Measurements from ENCODE around the gene IRF5. TPM values are rescaled to one million over a fixed set of nuclear protein-coding genes. Genes with fewer than 3 reads are reported as not detected.

The IRF5 gene
- total RNA-seq, 1 donor: under 0.01 TPM

DNA sequence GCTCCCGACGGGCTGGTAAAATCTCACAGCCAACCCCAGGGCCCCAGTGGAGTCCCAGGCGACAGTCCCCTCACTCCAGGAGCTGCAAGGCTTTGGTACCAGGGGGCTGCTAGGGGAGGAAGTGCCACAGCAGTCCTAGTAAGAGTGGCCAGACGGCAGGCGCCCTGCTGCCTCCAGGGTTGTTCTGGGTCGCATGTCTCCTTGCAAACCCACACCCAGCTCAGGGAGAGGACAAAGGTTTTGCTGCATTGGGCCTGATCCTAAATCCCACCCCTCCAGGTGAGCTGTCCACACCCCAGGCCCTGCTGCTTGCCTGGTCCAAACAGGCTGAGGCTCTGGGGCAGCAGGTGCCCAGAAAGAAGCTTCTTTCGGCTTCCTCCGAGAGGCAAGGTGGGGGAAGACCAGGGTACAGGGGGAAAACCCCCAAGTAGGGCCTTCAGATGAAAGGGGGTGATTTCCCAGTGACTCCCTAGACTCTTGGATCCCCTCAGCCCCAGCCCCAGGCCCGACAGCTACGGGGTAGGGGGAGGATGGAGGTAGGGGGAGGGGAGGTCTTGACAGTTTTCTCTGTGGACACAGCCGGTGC lies 23.1 kb upstream of the IRF5 start:
- Histone ChIP-seq H3K79me2 (ENCODE audit: insufficient read depth, low read length) (no peaks in the 10 kb centered on the region), H3K9me3 (ENCODE audit: low read depth, low read length) (no peaks in the 10 kb centered on the region), H3K4me2 (ENCODE audit: insufficient read depth, low read length) (no peak overlapping the region), H3K27ac (ENCODE audit: low read depth, low read length) (no peak overlapping the region), H3K4me3 (ENCODE audit: insufficient read depth, low read length) (no peak overlapping the region), H3K4me1 (ENCODE audit: insufficient read depth, low read length) (no peaks in the 10 kb centered on the region), H4K20me1 (ENCODE audit: insufficient read depth, low read length) (no peaks in the 10 kb centered on the region), H3K27me3 (ENCODE audit: insufficient read depth, low read length) (peaks cover 74% of the 10 kb centered on the region), H2AFZ (ENCODE audit: low read length) (no peak overlapping the region), H3K36me3 (ENCODE audit: insufficient read depth, low read length) (no peaks in the 10 kb centered on the region)
- TF ChIP-seq, protein P1, sequence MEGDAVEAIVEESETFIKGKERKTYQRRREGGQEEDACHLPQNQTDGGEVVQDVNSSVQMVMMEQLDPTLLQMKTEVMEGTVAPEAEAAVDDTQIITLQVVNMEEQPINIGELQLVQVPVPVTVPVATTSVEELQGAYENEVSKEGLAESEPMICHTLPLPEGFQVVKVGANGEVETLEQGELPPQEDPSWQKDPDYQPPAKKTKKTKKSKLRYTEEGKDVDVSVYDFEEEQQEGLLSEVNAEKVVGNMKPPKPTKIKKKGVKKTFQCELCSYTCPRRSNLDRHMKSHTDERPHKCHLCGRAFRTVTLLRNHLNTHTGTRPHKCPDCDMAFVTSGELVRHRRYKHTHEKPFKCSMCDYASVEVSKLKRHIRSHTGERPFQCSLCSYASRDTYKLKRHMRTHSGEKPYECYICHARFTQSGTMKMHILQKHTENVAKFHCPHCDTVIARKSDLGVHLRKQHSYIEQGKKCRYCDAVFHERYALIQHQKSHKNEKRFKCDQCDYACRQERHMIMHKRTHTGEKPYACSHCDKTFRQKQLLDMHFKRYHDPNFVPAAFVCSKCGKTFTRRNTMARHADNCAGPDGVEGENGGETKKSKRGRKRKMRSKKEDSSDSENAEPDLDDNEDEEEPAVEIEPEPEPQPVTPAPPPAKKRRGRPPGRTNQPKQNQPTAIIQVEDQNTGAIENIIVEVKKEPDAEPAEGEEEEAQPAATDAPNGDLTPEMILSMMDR (IDR thresholded peaks at IDR 0.05; ENCODE audit: extremely low read depth, low read depth, low read length): no peak
- peak; percentile 75 for DNase-seq (ENCODE audit: insufficient read length, low spot score, missing footprints)

DNA sequence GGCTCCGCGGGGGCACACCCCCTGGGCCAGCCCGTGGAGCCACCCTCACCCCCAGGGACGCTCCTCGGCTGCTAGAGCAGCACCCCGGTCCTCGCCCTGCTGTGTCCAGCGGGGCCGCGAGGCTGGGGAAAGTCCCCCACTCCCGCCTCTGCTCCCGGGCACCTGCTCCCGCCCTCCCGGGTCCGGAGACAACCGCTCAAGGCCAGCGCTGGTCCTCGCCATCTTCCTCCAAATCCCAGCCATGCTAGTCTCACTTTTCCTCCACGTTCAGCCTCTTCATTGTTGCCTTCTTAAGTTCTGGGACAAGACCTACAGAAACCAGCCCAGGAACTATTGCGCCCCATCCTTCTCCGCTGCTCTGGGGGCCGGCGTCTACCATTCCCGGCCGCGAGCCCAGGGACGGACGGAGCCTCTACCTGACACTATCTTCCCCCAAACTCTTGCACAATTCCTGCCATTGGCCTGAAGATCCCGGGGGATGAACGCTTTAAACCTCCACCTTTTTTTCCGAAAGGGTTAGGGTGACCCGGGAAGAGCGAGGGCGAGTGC lies 22.4 kb upstream of the IRF5 start:
- H3K27ac ChIP-seq (ENCODE audit: low read depth, low read length): no peak overlapping the region
- no peaks in the 10 kb centered on the region for H3K36me3 ChIP-seq (ENCODE audit: insufficient read depth, low read length)
- H3K4me2 ChIP-seq (ENCODE audit: insufficient read depth, low read length): no peak overlapping the region
- H3K79me2 ChIP-seq (ENCODE audit: insufficient read depth, low read length): no peaks in the 10 kb centered on the region
- peaks cover 74% of the 10 kb centered on the region for H3K27me3 ChIP-seq (ENCODE audit: insufficient read depth, low read length)
- H3K9me3 ChIP-seq (ENCODE audit: low read depth, low read length): no peaks in the 10 kb centered on the region
- no peak overlapping the region for H2AFZ ChIP-seq (ENCODE audit: low read length)
- no peaks in the 10 kb centered on the region for H4K20me1 ChIP-seq (ENCODE audit: insufficient read depth, low read length)
- no peaks in the 10 kb centered on the region for H3K4me1 ChIP-seq (ENCODE audit: insufficient read depth, low read length)
- DNase-seq (ENCODE audit: insufficient read length, low spot score, missing footprints): peak; percentile 73
- H3K4me3 ChIP-seq (ENCODE audit: insufficient read depth, low read length): no peak overlapping the region
- TF ChIP-seq, protein P1 (IDR thresholded peaks at IDR 0.05; ENCODE audit: extremely low read depth, low read depth, low read length): no peak

DNA sequence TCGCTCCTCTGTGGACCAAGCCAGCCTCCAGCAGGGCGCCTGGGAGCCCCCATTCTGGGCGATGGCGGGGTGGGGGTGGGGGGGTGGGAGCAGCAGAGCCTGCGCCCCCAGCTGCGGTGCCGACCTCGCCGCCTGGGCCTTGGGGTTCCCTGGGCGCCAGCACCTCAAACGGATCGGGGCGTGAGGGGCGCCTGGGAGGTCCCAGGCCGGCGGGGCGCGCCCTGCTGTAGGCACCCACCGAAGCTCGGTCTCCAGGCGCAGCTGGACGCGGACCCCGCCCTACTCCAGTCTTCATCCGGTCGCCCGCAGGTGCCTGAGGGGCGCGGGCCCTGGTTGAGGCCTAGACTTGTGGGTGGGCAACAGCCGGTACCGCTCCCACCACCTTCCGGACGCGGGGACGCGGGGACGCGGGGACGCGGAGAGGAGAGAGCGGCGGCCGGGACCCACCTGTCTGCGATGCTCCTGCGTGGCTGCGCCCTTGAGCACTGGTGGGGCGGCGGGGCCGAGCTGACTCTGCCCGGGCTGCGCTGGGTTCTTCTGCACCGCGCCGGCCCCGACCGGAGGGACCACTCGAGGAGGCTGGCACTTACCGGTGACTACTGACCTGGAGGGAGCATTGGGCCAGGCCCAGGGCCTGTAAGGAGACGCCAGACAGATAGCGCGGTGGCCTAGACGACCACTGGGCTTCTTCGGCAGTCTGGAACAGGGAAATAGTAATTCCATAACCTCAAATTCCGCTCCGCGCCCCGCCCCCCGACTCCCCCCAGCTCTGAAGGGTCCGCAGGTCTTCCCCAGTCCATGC lies 21.7 kb upstream of the IRF5 start:
- no peaks in the 10 kb centered on the region for H3K9me3 ChIP-seq (ENCODE audit: low read depth, low read length)
- H3K27ac ChIP-seq (ENCODE audit: low read depth, low read length): no peak overlapping the region
- no peak overlapping the region for H3K4me3 ChIP-seq (ENCODE audit: insufficient read depth, low read length)
- no peaks in the 10 kb centered on the region for H3K36me3 ChIP-seq (ENCODE audit: insufficient read depth, low read length)
- peaks cover 74% of the 10 kb centered on the region for H3K27me3 ChIP-seq (ENCODE audit: insufficient read depth, low read length)
- H3K4me1 ChIP-seq (ENCODE audit: insufficient read depth, low read length): no peaks in the 10 kb centered on the region
- no peaks in the 10 kb centered on the region for H4K20me1 ChIP-seq (ENCODE audit: insufficient read depth, low read length)
- no peaks in the 10 kb centered on the region for H3K79me2 ChIP-seq (ENCODE audit: insufficient read depth, low read length)
- H2AFZ ChIP-seq (ENCODE audit: low read length): no peak overlapping the region
- no peak overlapping the region for H3K4me2 ChIP-seq (ENCODE audit: insufficient read depth, low read length)
- peak; percentile 58 for DNase-seq (ENCODE audit: insufficient read length, low spot score, missing footprints)
- TF ChIP-seq, protein P1 (IDR thresholded peaks at IDR 0.05; ENCODE audit: extremely low read depth, low read depth, low read length): no peak

DNA sequence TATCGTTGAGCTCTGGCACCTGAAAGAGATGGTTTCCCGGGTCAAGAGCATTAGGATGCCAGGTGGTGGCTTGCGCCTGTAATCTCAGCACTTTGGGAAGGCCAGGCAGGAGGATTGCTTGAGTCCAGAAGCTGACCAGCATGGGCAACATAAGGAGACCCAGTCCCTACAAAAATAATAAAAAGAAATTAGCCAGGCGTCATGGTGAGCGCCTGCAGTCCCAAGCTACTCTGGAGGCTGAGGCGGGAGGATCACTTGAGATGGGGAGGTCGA lies 21.1 kb upstream of the IRF5 start:
- Histone ChIP-seq H3K36me3 (ENCODE audit: insufficient read depth, low read length) (no peaks in the 10 kb centered on the region), H4K20me1 (ENCODE audit: insufficient read depth, low read length) (no peaks in the 10 kb centered on the region), H2AFZ (ENCODE audit: low read length) (no peak overlapping the region), H3K4me2 (ENCODE audit: insufficient read depth, low read length) (no peak overlapping the region), H3K27ac (ENCODE audit: low read depth, low read length) (no peak overlapping the region), H3K4me1 (ENCODE audit: insufficient read depth, low read length) (no peaks in the 10 kb centered on the region), H3K9me3 (ENCODE audit: low read depth, low read length) (no peaks in the 10 kb centered on the region), H3K27me3 (ENCODE audit: insufficient read depth, low read length) (peaks cover 72% of the 10 kb centered on the region), H3K4me3 (ENCODE audit: insufficient read depth, low read length) (no peak overlapping the region), H3K79me2 (ENCODE audit: insufficient read depth, low read length) (no peaks in the 10 kb centered on the region)
- peak; percentile 59 for DNase-seq (ENCODE audit: insufficient read length, low spot score, missing footprints)
- TF ChIP-seq, protein P1 (IDR thresholded peaks at IDR 0.05; ENCODE audit: extremely low read depth, low read depth, low read length): no peak
